ENCODE results near the gene SORCS2. TPM values are rescaled to one million over a fixed set of nuclear protein-coding genes. Genes with fewer than 3 reads are reported as not detected.

SORCS2 gene
- total RNA-seq, 1 donor from 2014 or later = 13.4 TPM

- H3K9me3 Mint-ChIP-seq = peaks cover 10% of the 10 kb centered on the region
- H3K27ac Mint-ChIP-seq = no peak overlapping the region
Measured at GRCh38 chr4:7412554-7412912, 220.2 kb downstream of the SORCS2 start.

GRCh38 chr4:7414046-7414445, 221.7 kb downstream of the SORCS2 start:
- Mint-ChIP-seq H3K27ac (no peak overlapping the region), H3K27me3 (no peaks in the 10 kb centered on the region), H3K4me1 (ENCODE audit: unreplicated experiment) (peaks cover 5% of the 10 kb centered on the region), H3K9me3 (peaks cover under 1% of the 10 kb centered on the region), H3K36me3 (no peaks in the 10 kb centered on the region), H3K4me3 (no peak overlapping the region)
- DNase-seq (ENCODE audit: extremely low spot score, unreplicated experiment) = peak; percentile 49
- TF ChIP-seq CTCF (conservative IDR thresholded peaks at IDR 0.05) = no peak

More at GRCh38 chr4:7412554-7412912, 220.2 kb downstream of the SORCS2 start:
- Mint-ChIP-seq H3K36me3 (no peaks in the 10 kb centered on the region), H3K4me3 (no peak overlapping the region), H3K27me3 (no peaks in the 10 kb centered on the region), H3K4me1 (ENCODE audit: unreplicated experiment) (peaks cover 5% of the 10 kb centered on the region)
- peak; percentile 44 for DNase-seq (ENCODE audit: extremely low spot score, unreplicated experiment)
- TF ChIP-seq CTCF (conservative IDR thresholded peaks at IDR 0.05) = no peak

- Mint-ChIP-seq H3K36me3 (no peaks in the 10 kb centered on the region), H3K27ac (no peak overlapping the region), H3K27me3 (no peaks in the 10 kb centered on the region), H3K4me1 (ENCODE audit: unreplicated experiment) (peaks cover 5% of the 10 kb centered on the region), H3K4me3 (no peak overlapping the region), H3K9me3 (no peaks in the 10 kb centered on the region)
- TF ChIP-seq CTCF (conservative IDR thresholded peaks at IDR 0.05) = no peak
- no peak for DNase-seq (ENCODE audit: extremely low spot score, unreplicated experiment)
Measured at GRCh38 chr4:7414736-7415510, 222.6 kb downstream of the SORCS2 start.

GRCh38 chr4:7415927-7416686, 223.8 kb downstream of the SORCS2 start:
- no peak overlapping the region for H3K27ac Mint-ChIP-seq
- H3K9me3 Mint-ChIP-seq = no peaks in the 10 kb centered on the region
- no peaks in the 10 kb centered on the region for H3K27me3 Mint-ChIP-seq
- H3K36me3 Mint-ChIP-seq = no peaks in the 10 kb centered on the region
- DNase-seq (ENCODE audit: extremely low spot score, unreplicated experiment) = peak; percentile 52
- H3K4me3 Mint-ChIP-seq = no peak overlapping the region
- TF ChIP-seq CTCF (conservative IDR thresholded peaks at IDR 0.05) = no peak
- H3K4me1 Mint-ChIP-seq (ENCODE audit: unreplicated experiment) = no peaks in the 10 kb centered on the region

- H3K27ac Mint-ChIP-seq = no peak overlapping the region
Measured at GRCh38 chr4:7416745-7417432, 224.6 kb downstream of the SORCS2 start.

More at GRCh38 chr4:7416745-7417432, 224.6 kb downstream of the SORCS2 start:
- Mint-ChIP-seq H3K36me3 (no peaks in the 10 kb centered on the region), H3K4me3 (no peak overlapping the region), H3K9me3 (no peaks in the 10 kb centered on the region), H3K27me3 (no peaks in the 10 kb centered on the region), H3K4me1 (ENCODE audit: unreplicated experiment) (no peaks in the 10 kb centered on the region)
- peak; percentile 36 for DNase-seq (ENCODE audit: extremely low spot score, unreplicated experiment)
- no peak for TF ChIP-seq CTCF (conservative IDR thresholded peaks at IDR 0.05)
